ENCODE measurements around the gene FBXO10.
"Not testable (repeated sequence)": the region's sequence is repeated elsewhere in the genome, so short reads cannot be mapped to it uniquely, and the experiment has no call there.

The FBXO10 gene

DNA sequence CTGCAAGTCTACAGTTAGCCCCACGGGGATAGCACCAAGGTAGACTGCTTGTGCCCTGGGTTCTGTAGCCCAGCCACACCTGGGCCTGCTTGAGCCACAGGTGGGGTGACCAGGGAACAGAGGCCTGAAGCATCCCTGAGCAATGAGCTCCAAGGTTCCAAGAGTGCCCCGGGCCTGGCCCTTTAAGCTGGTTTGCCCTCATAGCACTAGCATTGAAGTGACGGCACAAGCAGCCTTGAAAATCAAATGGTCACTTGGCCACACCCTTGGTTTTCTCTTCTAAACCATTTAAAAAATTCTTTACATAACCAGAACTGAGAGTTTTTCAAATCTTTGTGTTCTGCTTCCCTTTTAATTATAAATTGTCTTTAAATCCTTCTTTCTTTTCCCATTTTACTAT, 24.7 kb downstream of the FBXO10 start:
- DNase-seq (ENCODE audit: low read depth, low spot score), result no peak

DNA sequence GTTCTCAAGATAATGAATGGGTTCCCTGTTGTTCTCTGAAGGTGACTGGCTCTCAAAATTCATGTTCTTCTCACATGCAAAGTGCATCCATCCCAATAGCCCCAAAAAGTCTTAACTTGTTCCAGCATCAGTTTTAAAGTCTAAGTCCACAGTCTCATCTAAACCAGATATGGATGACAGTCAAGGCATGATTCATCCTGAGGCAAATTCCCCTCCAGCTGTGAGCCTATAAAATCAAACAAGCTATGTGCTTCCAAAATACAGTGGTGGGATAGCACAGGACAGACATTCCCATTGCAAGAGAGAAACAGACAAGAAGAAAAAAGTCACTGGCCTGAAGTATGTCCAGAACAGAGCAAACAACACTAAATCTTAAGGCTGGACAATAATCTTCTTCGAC, 25.4 kb downstream of the FBXO10 start:
- DNase-seq (ENCODE audit: low read depth, low spot score), result no peak

DNA sequence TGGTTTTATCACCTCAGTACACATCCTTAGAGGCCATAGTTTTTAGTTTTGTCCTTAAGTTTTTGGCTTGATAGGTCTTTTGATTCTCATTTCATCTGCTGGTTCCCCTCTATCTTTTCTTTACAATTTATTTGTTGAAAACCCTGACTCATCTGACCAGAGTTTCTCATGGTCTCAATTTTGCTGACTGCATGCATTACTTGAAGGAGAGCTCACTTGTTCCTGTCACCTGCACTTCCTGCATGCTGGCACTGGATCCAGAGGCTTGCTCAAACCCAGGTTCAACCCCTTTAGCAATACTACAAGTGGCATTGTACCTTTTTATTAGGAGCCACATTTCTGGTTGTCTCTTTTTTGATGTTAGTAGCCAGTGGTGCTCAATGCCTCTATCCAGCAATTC, 26.7 kb downstream of the FBXO10 start:
- DNase-seq (ENCODE audit: low read depth, low spot score), result no peak

DNA sequence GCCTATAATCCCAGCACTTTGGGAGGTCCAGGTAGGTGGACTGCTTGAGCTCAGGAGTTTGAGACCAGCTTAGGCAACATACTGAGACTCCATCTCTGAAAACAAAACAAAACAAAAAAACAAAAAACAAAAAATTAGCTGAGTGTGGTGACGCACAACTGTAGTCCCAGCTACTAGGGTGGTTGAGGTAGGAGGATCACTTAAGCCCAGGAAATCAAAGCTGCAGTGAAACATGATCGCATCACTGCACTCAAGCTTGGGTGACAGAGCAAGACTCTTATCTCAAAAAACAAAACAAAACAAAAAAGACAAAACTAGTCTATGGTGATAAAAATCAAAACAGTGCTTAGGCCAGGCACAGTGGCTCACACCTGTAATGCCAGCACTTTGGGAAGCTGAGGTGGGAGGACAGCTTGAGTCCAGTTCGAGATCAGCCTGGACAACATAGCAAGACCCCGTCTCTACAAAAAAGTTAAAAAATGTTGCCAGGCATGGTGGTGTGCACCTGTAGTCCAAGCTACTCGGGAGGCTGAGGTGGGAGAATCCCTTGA, 28.8 kb downstream of the FBXO10 start:
- no peak for DNase-seq (ENCODE audit: low read depth, low spot score)

DNA sequence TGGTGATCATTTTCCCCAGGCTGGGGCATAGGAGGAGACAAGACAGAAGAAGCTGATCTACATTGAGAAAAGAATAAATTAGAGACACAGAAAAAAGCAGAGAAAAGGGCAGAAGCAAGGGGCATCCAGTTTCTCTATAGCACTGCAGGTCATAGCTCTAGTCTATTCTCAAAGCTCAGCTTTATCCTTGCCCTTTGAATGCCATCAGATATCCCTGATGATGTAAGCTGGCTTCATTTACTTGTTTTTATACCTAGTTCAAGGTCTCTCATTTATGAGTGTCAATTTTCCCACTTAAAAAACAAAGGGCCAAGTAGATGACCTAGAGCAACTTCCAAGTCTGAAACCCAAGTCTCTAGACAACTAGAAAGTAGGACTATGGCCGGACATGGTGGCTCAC, 32.7 kb downstream of the FBXO10 start:
- no peak for DNase-seq (ENCODE audit: low read depth, low spot score)

DNA sequence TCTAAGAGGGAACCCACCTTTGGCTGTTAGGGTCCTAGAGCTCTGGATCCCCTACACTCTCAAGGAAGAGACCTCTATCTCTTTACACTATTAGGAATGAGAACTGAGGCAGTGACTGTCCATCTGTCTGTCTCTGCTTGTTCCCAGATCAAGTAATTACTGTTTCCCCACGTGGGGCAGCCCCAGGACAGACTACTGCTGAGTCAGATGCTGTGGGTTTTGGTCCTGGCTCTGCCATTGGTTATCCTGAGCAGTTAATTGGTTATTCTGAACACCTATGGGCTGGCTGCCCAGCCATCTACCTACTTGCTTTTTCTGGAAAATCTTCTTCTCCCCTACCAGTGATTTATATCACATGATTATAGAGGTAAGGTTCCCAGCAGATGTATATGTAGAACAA, 33.3 kb downstream of the FBXO10 start:
- no peak for DNase-seq (ENCODE audit: low read depth, low spot score)

DNA sequence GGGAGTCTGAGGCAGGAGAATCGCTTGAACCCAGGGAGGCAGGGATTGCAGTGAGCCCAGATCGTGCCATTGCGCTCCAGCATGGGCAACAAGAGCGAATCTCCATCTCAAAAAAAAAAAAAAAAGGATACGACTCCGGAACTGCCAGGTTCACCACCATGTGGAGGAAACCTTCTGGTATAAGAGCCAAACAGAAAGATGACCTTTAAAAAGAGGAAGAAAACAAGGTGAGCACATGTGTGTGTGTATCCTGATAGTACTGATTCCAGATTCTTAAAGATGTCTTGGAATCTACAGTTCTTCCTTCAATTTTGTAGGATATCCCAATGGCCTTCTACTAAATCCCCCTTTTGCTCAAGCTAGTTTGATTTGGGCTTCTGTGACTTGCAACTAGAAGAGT, 33.7 kb downstream of the FBXO10 start:
- DNase-seq (ENCODE audit: low read depth, low spot score), result no peak

DNA sequence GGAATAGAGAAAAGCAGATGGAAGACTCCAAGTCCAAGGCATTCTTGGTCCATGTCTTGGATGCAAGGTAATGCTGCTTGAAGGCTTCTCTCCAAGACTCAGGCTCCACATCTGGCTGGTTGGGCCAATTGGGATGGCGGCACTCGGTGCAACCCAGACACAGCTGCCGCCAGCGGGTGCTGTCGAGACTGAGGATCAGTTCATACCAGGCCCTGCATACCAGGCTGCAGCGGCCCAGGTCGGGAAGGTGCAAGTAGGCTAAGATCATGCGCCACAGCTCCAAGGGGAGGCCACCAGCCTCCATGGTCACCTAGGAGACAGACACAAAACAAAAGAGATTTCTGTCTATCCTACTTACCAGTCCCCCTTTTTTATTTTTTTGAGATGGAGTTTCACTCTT, 34.7 kb downstream of the FBXO10 start:
- DNase-seq (ENCODE audit: low read depth, low spot score), result no peak

DNA sequence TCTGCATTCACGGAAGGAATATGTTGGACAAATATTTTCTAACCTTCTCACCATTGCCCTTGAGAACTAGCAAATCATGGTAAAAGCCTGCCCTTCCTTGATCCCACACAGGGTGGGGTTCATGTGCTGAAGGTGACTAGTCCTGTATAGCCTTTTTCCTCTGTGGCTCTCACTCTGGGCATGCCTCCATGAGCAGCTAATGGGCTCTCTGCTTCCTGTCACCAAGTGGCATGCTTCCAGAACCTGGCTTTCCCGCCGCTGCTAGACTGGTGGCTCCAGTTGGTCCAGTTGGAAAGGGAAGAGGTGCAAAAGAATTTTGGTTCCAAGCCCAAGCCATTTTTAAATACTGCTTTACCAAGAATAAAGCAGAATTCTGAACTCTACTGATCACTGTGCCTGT, 35.5 kb downstream of the FBXO10 start:
- no peak for DNase-seq (ENCODE audit: low read depth, low spot score)

DNA sequence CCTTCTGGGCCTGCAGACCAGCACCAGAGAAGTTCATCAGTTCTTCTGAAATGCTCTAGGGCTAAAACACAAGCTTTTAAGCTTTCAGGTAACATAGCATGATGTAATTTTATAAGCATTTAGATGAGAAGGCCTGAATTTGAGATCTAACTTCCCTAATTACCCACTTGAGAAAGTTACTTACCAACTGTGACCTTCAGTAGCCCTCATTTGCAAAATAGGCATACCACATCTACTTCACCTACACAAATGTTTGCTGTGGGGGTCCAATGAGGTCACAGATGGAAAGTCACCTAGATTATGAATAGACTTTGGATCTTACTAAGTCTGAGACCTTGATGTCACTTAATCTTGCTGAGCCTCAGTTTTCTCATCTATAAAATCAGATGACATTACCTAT, 36.5 kb downstream of the FBXO10 start:
- DNase-seq (ENCODE audit: low read depth, low spot score), result no peak

DNA sequence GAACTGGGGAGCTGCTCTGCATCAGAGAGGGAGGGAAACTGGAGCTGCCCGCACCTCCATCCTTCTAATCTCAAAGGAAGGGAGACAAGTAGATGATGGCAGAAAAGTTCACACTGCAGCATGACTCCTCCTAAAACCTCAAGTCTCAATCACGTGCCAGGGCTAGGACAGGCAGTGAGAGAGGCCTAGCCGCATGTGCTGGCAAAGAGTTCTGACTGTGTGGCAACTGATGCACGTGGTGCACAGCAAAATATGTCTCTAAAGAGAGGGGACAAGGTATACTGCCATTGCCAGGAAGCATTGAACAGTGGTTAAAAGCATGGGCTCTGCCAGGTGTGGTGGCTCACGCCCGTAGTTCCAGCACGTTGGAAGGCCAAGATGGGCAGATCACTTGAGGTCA, 38.1 kb downstream of the FBXO10 start:
- DNase-seq (ENCODE audit: low read depth, low spot score), result no peak

DNA sequence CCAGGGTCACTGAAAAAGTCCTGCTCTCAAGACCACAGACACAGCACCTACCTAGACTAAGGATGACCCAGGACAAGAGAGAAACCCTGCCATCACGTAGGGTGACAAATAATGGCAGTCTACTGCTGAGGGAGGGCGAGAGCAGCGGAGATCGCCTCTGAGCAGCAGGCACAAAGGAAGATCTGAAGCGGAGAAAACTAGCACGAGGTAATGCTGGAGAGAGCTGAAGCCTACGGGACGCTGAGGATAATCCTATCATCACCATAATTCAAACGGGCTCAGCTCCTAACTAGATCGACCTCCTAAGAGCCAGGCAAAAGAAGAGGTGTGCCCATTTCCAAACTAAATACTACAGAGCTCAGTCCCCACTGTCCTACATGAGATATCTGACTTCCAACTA, 41.3 kb downstream of the FBXO10 start:
- DNase-seq (ENCODE audit: low read depth, low spot score), result no peak

DNA sequence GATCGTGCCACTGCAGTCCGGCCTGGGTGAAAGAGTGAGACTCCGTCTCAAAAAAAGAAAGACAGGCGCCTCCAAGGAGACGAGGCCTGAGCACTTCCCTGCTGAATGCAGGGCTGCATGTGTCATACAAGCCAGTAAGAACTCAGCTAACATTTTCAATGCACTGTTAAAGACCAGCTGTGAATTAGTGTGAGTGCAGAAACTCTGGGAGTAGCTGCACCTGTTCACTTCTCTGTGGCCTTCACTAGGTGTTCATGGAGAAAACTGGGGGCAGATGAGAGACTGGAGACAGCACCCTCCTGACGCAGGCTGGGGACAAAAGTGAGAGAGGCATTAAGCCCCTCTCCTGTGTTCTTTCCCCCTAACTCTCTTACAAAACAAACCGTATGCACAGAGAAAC, 41.8 kb downstream of the FBXO10 start:
- no peak for DNase-seq (ENCODE audit: low read depth, low spot score)

DNA sequence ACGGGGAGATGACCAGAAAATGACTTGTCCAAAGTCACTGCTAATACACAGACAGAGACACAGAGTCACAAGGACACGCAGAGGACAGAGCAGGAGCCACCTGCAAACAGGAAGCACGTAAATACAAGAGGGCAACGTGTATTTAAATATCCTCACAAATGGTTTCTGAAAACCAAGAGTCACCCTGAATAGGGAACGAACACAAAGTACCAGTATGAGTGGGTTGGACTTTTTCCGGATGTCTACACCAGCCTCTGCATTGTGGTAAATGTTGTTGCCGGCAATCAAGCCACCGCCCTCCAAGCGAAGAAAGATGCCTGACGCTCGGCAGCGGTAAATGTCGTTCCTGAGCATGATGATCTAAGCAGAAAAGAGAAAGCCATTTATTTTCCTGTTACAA, 44.5 kb downstream of the FBXO10 start:
- no peak for DNase-seq (ENCODE audit: low read depth, low spot score)

DNA sequence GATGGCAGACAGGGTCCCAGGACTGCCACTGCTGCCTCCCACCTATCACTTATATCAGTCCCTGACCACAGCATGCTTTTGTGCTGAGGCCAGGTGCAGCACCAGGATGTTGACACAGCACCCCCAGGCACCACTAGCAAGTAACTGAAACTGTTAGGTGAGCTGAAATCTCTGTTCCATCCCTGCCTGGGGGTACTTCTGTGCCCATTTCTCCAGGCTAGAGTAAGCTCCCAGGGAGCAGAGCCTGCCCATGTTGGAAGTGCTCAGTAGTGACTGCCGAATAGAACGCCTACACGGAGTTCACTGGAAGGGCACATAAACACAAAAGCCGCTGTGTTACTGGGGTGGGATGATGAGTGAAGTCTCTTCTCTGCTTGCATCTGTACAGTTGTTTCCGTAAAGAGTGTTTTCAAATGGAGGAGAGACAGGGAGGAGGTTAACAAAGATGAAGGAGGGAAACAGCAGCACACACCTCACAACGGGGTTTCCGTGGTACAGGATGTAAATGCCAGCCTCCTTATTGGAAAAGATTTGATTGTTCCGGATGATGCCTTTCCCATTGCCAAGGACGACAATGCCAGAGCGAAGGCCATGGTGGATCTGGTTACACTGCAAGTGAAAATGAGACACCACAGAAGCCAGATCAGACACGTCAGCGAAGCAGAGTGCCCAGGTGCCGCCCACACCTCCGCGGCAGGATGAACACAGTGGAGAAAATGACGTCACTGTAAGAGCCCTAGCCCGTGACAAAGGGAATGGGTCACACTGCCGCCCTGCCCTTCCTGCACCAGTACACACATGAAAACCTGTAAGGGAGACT, 47.3 kb downstream of the FBXO10 start:
- DNase-seq (ENCODE audit: low read depth, low spot score), result no peak

DNA sequence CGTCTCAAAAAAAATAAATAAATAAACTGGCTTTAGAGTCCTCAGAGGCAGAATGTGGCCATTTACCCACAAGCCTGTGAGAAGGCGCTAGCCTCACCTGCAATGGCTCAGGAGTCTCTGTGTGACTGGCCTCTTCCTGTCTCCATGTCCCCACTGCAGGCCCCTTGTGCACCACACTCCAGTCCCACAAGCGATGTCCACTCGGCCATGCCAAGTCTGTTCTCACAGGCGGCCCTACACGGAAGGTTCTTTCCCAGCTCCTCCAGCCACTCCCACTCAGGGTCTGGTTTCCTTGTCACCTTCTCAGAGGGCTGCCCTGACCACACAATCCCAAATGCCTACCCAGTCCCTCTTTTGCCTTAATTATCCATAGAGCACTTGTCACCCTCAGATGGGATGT, 52.3 kb downstream of the FBXO10 start:
- no peak for DNase-seq (ENCODE audit: low read depth, low spot score)

DNA sequence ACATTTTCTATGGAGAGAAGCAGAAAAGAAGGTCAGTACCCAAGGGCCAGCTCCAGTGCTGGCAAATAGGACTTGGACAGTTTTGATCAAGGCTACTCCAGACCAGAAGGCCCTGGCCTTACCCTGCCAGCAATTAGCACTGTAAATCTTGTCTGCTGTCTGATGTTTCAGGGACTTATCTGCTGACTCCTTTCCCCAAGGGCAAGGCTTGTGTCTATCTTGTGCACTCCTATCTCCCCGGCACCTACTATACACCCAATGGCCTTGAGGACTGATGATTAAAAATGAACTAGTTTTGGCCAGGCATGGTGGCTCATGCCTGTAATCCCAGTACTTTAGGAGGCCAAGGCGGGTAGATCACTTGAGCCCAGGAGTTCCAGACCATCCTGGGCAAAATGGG, 53.2 kb downstream of the FBXO10 start:
- no peak for DNase-seq (ENCODE audit: low read depth, low spot score)

DNA sequence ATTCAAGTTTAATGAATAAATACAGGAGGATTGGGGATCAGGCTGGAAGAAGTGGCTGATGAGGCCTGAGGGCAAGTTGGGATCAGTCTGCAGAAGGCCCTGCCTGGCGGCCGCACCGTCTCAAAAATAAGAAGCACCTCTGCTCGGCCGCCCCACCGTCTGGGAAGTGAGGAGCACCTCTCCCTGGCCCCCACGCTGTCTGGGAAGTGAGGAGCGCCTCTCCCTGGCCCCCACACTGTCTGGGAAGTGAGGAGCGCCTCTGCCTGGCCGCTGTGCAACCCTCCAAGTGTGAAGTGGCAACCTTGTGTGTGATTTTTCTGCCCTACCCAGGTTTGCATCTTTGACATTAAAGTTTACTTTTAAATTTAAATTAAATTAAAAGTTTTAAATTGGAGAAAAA, 55.1 kb downstream of the FBXO10 start:
- no peak for DNase-seq (ENCODE audit: low read depth, low spot score)

DNA sequence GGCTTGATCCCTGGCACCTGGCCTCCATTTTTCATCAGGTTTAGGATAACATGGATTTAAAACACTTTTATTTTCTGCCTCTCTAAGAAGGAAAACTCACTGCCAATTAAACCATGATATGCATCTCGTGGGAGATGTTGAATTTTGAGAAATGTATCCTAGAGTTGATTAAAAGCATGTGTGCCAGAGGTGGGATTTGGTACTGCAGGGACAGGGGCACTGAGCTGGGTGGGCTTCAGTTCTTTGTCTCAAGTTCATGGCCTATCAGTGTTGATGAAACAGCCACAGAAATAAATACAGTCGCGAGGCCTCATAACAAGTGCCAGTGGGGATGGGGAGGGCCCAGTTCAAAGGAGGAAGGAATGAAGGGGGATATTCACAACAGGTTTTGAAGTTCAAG, 55.5 kb downstream of the FBXO10 start:
- no peak for DNase-seq (ENCODE audit: low read depth, low spot score)

DNA sequence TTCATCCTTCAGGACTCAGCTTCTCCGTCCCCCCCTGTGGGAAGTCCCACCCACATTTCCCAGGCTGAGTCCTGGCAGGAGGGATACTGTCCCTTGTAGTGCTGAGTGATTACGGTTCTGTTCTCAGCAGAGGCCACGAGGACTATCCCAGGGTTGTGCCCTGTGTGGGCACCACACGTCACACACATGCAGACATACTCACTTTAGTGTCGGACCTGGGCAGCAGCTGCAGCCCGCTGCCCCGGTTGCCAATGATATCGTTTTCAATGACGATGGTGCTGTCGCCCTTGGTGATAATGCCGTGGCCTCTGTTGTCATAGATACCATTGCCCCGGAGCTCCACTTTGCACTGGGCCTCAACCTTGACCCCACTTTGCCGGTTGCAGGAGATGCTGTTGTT, 58.3 kb downstream of the FBXO10 start:
- no peak for DNase-seq (ENCODE audit: low read depth, low spot score)

DNA sequence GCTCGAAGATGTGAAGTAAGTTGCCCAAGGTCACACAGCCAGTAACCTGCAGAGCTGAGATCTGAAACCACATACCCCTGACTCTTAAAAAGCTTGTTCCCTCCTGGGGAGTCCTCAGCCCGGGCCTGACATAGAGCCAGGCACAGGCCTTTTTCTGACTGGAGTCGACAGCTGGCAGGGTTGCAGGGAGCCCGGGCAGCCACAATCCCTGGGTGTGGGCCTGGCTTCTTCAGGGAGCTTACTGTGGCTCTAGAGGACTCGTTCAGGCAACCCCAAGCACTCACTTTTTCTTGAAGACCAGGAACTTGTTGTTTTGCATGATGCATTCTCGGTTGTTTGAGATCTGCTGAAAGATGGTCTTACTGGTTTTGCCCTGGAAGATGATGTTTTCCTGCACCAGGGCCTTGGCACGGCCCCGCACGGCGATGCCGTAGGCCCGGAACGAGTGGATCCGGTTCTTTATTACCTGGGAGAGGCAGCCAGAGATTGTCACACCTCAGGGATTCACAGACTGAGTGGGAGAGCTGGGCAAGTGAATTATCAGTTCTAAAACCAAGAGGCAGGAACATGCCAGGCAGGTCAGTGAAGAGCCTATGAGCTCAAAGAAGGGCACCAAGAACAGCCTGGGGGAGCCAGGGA, 60.4 kb downstream of the FBXO10 start:
- DNase-seq (ENCODE audit: low read depth, low spot score), result no peak

DNA sequence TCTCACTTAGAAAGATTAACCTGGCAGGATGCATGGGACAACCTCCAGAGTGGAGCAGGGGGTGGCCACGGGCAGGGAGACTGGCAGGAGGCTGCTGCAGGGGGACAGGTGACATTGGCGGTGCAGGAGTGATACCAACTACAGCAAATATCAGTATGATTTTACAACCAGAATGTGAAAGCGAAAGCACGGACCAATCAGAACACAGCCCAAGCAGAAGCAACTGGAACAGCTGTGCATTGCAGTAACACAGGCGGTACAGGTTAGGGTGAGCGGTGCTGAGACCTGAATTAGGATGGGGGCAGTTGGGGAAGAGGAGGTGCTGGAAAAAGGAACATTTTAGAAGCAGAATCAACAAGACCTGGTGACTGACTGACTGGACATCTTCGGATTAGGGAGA, 61.2 kb downstream of the FBXO10 start:
- no peak for DNase-seq (ENCODE audit: low read depth, low spot score)

DNA sequence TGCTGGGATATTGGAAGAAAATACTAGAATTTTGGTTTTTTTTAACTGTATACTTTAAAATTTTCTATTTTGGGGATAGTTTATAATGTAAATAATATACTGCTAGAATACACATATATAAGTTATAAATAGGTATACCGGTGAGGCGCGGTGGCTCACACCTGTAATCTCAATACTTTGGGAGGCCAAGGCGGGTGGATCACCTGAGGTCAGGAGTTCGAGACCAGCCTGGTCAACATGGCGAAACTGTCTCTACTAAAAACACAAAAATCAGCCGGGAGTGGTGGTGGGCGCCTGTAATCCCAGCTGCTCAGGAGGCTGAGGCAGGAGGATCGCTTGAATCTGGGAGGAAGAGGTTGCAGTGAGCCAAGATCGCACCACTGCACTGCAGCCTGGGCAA, 61.8 kb downstream of the FBXO10 start:
- DNase-seq (ENCODE audit: low read depth, low spot score), result not testable (repeated sequence)
